ENCODE results near the gene GATAD2A. TPM values are rescaled to one million over a fixed set of nuclear protein-coding genes. Genes with fewer than 3 reads are reported as not detected.

The GATAD2A gene
- total RNA-seq, 4 donors from 2014 or later: 17.7 to 51.4 (median 40.1) TPM

- Histone ChIP-seq H3K4me3 (no peak overlapping the region), H3K27ac (peak overlapping the region; percentile 84 to 93 (median 90)), H3K27me3 (no peaks in the 10 kb centered on the region), H3K9me3 (no peaks in the 10 kb centered on the region), H3K36me3 (no peaks in the 10 kb centered on the region), H3K4me1 (peaks cover 37 to 41% of the 10 kb centered on the region in 2 donors)
- DNase-seq: no peak
- TF ChIP-seq CTCF (IDR thresholded peaks at IDR 0.05 in 4 of 5, conservative IDR thresholded peaks at IDR 0.05 in 1 of 5) (no peak), POLR2A (IDR thresholded peaks at IDR 0.05) (no peak)
- intact Hi-C loops (cut with DNase I; ENCODE audit: low total_unique reads) (loop anchor here (10.0 kb wide), 1 partner anchor 208 kb away; the partner anchor contains the start of genes BORCS8 and RFXANK), in situ Hi-C loops (cut with MboI; ENCODE audit: low sequenced_read_pairs in 4 of 4) (no loop called here)
- ATAC-seq: no peak
These were observed 2.7 kb upstream of the GATAD2A start for GRCh38 chr19:19402656-19403372.

GRCh38 chr19:19403373-19403901 lies 2.0 kb upstream of the GATAD2A start:
- Histone ChIP-seq H3K4me3 (no peak overlapping the region), H3K4me1 (peaks cover 43 to 47% of the 10 kb centered on the region in 2 donors), H3K9me3 (no peaks in the 10 kb centered on the region), H3K27me3 (no peaks in the 10 kb centered on the region), H3K36me3 (no peaks in the 10 kb centered on the region), H3K27ac (peak overlapping the region; percentile 84 to 93 (median 90))
- ATAC-seq: peak; percentile 49 to 54
- in situ Hi-C loops (cut with MboI; ENCODE audit: low sequenced_read_pairs in 4 of 4) (no loop called here), intact Hi-C loops (cut with DNase I; ENCODE audit: low total_unique reads) (loop anchor here (10.0 kb wide), 1 partner anchor 209 kb away; the partner anchor contains the start of genes BORCS8 and RFXANK)
- TF ChIP-seq CTCF (IDR thresholded peaks at IDR 0.05 in 4 of 5, conservative IDR thresholded peaks at IDR 0.05 in 1 of 5) (no peak), POLR2A (IDR thresholded peaks at IDR 0.05) (no peak)
- DNase-seq: peak in 1 of 2 donors; percentile 54

GRCh38 chr19:19405971-19406877 lies 749 bp downstream of the GATAD2A start:
- Histone ChIP-seq H3K27ac (peak overlapping the region; percentile 88 to 93 (median 92)), H3K27me3 (no peaks in the 10 kb centered on the region), H3K4me3 (peak overlapping the region; percentile 82 to 91 (median 88)), H3K4me1 (peaks cover 57 to 75% of the 10 kb centered on the region in 2 donors), H3K36me3 (no peaks in the 10 kb centered on the region), H3K9me3 (no peaks in the 10 kb centered on the region)
- in situ Hi-C loops (cut with MboI; ENCODE audit: low sequenced_read_pairs in 4 of 4) (no loop called here), intact Hi-C loops (cut with DNase I; ENCODE audit: low total_unique reads) (loop anchor here (1.0 to 10.0 kb wide), 6 partner anchors 21 to 256 kb away; partner anchors contain the start of genes ATP13A1, BORCS8, MAU2 and RFXANK)
- no peak for TF ChIP-seq POLR2A (IDR thresholded peaks at IDR 0.05)
- DNase-seq (no peak), ATAC-seq (peak; percentile 3 to 16)

DNA sequence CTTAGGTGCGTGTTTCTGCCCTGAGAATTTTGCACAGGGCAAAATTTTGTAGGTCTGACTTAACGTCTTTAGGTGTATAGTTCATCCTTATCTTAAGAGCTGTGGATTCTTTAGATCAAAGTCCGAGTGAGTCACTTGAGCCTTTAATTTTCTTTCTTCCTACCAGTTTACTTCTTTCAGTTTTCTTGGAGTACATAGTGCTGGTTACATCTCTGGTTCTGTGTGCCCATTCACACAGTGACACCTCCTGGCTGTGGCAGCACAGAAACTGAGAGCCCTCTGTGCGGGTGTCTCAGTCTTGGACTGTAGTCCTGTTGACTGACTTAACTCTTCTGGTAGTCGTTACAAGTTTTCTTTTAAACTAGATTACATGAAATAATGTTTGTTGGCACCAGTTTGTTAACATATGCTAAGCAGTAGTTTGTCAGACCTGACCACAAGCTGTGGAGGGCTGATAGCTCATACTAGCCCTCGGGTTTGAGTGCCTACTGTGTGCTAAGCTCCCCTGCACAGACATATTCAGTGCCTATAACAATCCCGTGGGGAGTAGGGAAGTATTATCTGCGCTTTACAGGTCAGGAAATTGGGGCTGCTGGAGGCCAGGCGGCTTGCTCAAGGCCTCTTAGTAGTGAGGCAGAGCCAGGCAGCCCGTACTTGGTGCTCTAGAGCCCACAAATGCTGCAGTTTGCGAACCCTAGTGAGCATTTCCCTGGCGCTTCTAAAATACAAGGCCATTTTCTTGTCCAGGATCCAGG lies 1.6 kb downstream of the GATAD2A start:
- H3K4me3 ChIP-seq: peak overlapping the region; percentile 82 to 91 (median 88)
- H3K27me3 ChIP-seq: no peaks in the 10 kb centered on the region
- peak; percentile 30 to 49 for DNase-seq
- in situ Hi-C loops (cut with MboI; ENCODE audit: low sequenced_read_pairs in 4 of 4) (no loop called here), intact Hi-C loops (cut with DNase I; ENCODE audit: low total_unique reads) (loop anchor here (1.0 to 10.0 kb wide), 6 partner anchors 40 to 255 kb away; partner anchors contain the start of genes ATP13A1, BORCS8, MAU2 and RFXANK)
- TF ChIP-seq POLR2A (IDR thresholded peaks at IDR 0.05) (no peak), CTCF (IDR thresholded peaks at IDR 0.05 in 4 of 5, conservative IDR thresholded peaks at IDR 0.05 in 1 of 5) (peak in 3 of 5 experiments; percentile 26 to 52 (median 45))
- peak overlapping the region; percentile 88 to 93 (median 92) for H3K27ac ChIP-seq
- no peaks in the 10 kb centered on the region for H3K36me3 ChIP-seq
- H3K4me1 ChIP-seq: peaks cover 58 to 78% of the 10 kb centered on the region in 2 donors
- peak; percentile 32 to 37 for ATAC-seq
- no peaks in the 10 kb centered on the region for H3K9me3 ChIP-seq
